HEK293 (cell line): ENCODE results near the gene SPOCK1.

Experiments
- CTCF ChIA-PET: fragments of 350-600 bp; formaldehyde crosslinking; extraction: SDS; loops from one replicate; lab custom pipeline; 2021; ENCODE audit warnings: antibody characterized with exemption; lab: Yijun Ruan, JAX
- POLR2A ChIA-PET: fragments of 300-600 bp; formaldehyde crosslinking; extraction: SDS; loops from one replicate; lab custom pipeline; 2020; ENCODE audit warnings: antibody characterized with exemption, inconsistent platforms; lab: Yijun Ruan, JAX
- H3K27ac ChIP-seq: fragments of 200-500 bp; sonication (Bioruptor generic); 2 replicates; pipeline ENCODE4 v1.5.1; 2014; ENCODE audit warnings: low read depth, low read length, control low read depth, inconsistent platforms; ENCODE audit errors: extremely low read depth
- H3K36me3 ChIP-seq, 2 experiments: fragments of 200-500 bp in 1 of 2; sonication (Bioruptor generic) in 1 of 2; 1 replicate in 1 of 2; 2 replicates in 1 of 2; pipeline ENCODE4 v1.5.1; 2014 to 2017; ENCODE audit warnings: inconsistent platforms in 2 of 2, low read length in 2 of 2; ENCODE audit not compliant: control insufficient read depth in 2 of 2, insufficient read depth in 1 of 2
- H3K4me1 ChIP-seq: fragments of 200-500 bp; sonication (Bioruptor generic); 2 replicates; pipeline ENCODE4 v1.5.1; 2014; ENCODE audit warnings: mild to moderate bottlenecking, low read length, inconsistent platforms; ENCODE audit not compliant: control insufficient read depth, insufficient read depth
- H3K4me3 ChIP-seq: 2 replicates; pipeline ENCODE4 v1.5.1; 2011; ENCODE audit warnings: low read depth, mild to moderate bottlenecking, control low read depth, low read length, moderate library complexity
- H3K9me3 ChIP-seq: fragments of 200-500 bp; sonication (Bioruptor generic); 2 replicates; pipeline ENCODE4 v1.5.1; 2014; ENCODE audit warnings: low read depth, low read length, inconsistent platforms; ENCODE audit not compliant: control insufficient read depth, insufficient read depth
- BCL11A ChIP-seq: fragments of 450-650 bp; formaldehyde crosslinking; IDR thresholded peaks from 2 replicates; pipeline ENCODE4 v1.5.1; 2016; ENCODE audit warnings: low read depth, missing biosample characterization, missing genetic modification characterization
- KLF16 ChIP-seq: fragments of 450-650 bp; formaldehyde crosslinking; IDR thresholded peaks from 2 replicates; pipeline ENCODE4 v1.5.1; 2017; ENCODE audit warnings: missing biosample characterization, missing genetic modification characterization
- PRDM6 ChIP-seq: fragments of 450-650 bp; formaldehyde crosslinking; IDR thresholded peaks from 2 replicates; pipeline ENCODE4 v1.5.1; 2017; ENCODE audit warnings: missing biosample characterization, missing genetic modification characterization
- RBAK ChIP-seq: fragments of 450-650 bp; formaldehyde crosslinking; IDR thresholded peaks from 2 replicates; pipeline ENCODE4 v1.5.1; 2016; ENCODE audit warnings: missing biosample characterization, missing genetic modification characterization
- YY2 ChIP-seq: fragments of 450-650 bp; formaldehyde crosslinking; IDR thresholded peaks from 2 replicates; pipeline ENCODE4 v1.5.1; 2016; ENCODE audit warnings: missing biosample characterization, missing genetic modification characterization
- ZBTB44 ChIP-seq: fragments of 450-650 bp; IDR thresholded peaks from 2 replicates; pipeline ENCODE4 v1.5.1; 2018; ENCODE audit warnings: missing biosample characterization, mild to moderate bottlenecking, missing genetic modification characterization
- ZFP3 ChIP-seq: fragments of 450-650 bp; formaldehyde crosslinking; IDR thresholded peaks from 2 replicates; pipeline ENCODE4 v1.5.1; 2016; ENCODE audit warnings: low read depth, missing biosample characterization, missing genetic modification characterization
- ZNF114 ChIP-seq: fragments of 450-650 bp; formaldehyde crosslinking; IDR thresholded peaks from 2 replicates; pipeline ENCODE4 v1.5.0; 2017; ENCODE audit warnings: missing biosample characterization, missing genetic modification characterization
- ZNF121 ChIP-seq: fragments of 450-650 bp; formaldehyde crosslinking; IDR thresholded peaks from 2 replicates; pipeline ENCODE4 v1.5.1; 2016; ENCODE audit warnings: missing biosample characterization, missing genetic modification characterization
- ZNF155 ChIP-seq: fragments of 450-650 bp; formaldehyde crosslinking; IDR thresholded peaks from 2 replicates; pipeline ENCODE4 v1.5.1; 2016; ENCODE audit warnings: missing biosample characterization, missing genetic modification characterization
- ZNF274 ChIP-seq, 2 experiments: fragments of 200-500 bp in 1 of 2; fragments of 450-650 bp in 1 of 2; sonication (Bioruptor generic) in 1 of 2; formaldehyde crosslinking in 1 of 2; IDR thresholded peaks; 2 replicates each; pipeline versions ENCODE4 v1.5.1 to v1.6.1; 2014 to 2016; ENCODE audit warnings: borderline replicate concordance in 1 of 2, inconsistent platforms in 1 of 2, low read length in 1 of 2, missing biosample characterization in 1 of 2, missing genetic modification characterization in 1 of 2
- ZNF433 ChIP-seq: fragments of 450-650 bp; formaldehyde crosslinking; IDR thresholded peaks from 2 replicates; pipeline ENCODE4 v1.5.1; 2016; ENCODE audit warnings: missing biosample characterization, missing genetic modification characterization, low read depth
- ZNF48 ChIP-seq: fragments of 450-650 bp; formaldehyde crosslinking; IDR thresholded peaks from 2 replicates; pipeline ENCODE4 v1.5.1; 2016; ENCODE audit warnings: missing biosample characterization, missing genetic modification characterization
- ZNF501 ChIP-seq: fragments of 450-650 bp; formaldehyde crosslinking; IDR thresholded peaks from 2 replicates; pipeline ENCODE4 v1.5.1; 2016; ENCODE audit warnings: missing biosample characterization, missing genetic modification characterization
- ZNF530 ChIP-seq: fragments of 450-650 bp; formaldehyde crosslinking; IDR thresholded peaks from 2 replicates; pipeline ENCODE4 v1.5.1; 2016; ENCODE audit warnings: low read depth, missing biosample characterization, missing genetic modification characterization
- ZNF549 ChIP-seq: fragments of 450-650 bp; IDR thresholded peaks from 2 replicates; pipeline ENCODE4 v1.5.1; 2018; ENCODE audit warnings: missing biosample characterization, missing genetic modification characterization, mild to moderate bottlenecking, inconsistent platforms, moderate library complexity
- ZNF600 ChIP-seq: fragments of 450-650 bp; formaldehyde crosslinking; IDR thresholded peaks from 2 replicates; pipeline ENCODE4 v1.5.1; 2016; ENCODE audit warnings: missing biosample characterization, missing genetic modification characterization
- ZNF645 ChIP-seq: fragments of 450-650 bp; formaldehyde crosslinking; IDR thresholded peaks from 2 replicates; pipeline ENCODE4; 2016; ENCODE audit warnings: missing biosample characterization, missing genetic modification characterization
- ZNF654 ChIP-seq: fragments of 450-650 bp; formaldehyde crosslinking; IDR thresholded peaks from 2 replicates; pipeline ENCODE4 v1.5.1; 2016; ENCODE audit warnings: low read depth, missing biosample characterization, missing genetic modification characterization
- ZNF677 ChIP-seq: fragments of 450-650 bp; IDR thresholded peaks from 2 replicates; pipeline ENCODE4 v1.5.0; 2018; ENCODE audit warnings: missing biosample characterization, mild to moderate bottlenecking, missing genetic modification characterization, moderate library complexity
- ZNF830 ChIP-seq: fragments of 450-650 bp; IDR thresholded peaks from 2 replicates; pipeline ENCODE4 v1.5.0; 2018; ENCODE audit warnings: missing biosample characterization, missing genetic modification characterization, low read depth, mild to moderate bottlenecking, moderate library complexity
- ZSCAN18 ChIP-seq: fragments of 450-650 bp; formaldehyde crosslinking; IDR thresholded peaks from 2 replicates; pipeline ENCODE4 v1.5.1; 2016; ENCODE audit warnings: missing biosample characterization, missing genetic modification characterization
- ZSCAN5A ChIP-seq: fragments of 450-650 bp; formaldehyde crosslinking; IDR thresholded peaks from 2 replicates; pipeline ENCODE4 v1.5.1; 2016; ENCODE audit warnings: missing biosample characterization, missing genetic modification characterization

The SPOCK1 gene

GRCh38 chr5:137340881-137341280, 158.2 kb downstream of the SPOCK1 start:
- CTCF ChIA-PET, result interaction anchor here (0.7 to 1.6 kb wide), 3 partner anchors 11 to 158 kb away, joined by 3 to 4 read pairs (median 3); partner anchors contain the start of gene SPOCK1
- POLR2A ChIA-PET, result no interaction called here

GRCh38 chr5:137336565-137337120, 162.5 kb downstream of the SPOCK1 start:
- CTCF ChIA-PET, result interaction anchor here (0.7 to 1.4 kb wide), 6 partner anchors 8 to 114 kb away, joined by 3 to 8 read pairs (median 4); no protein-coding TSS in a partner anchor
- Histone ChIP-seq H3K4me3 (no peak overlapping the region), H3K9me3 (no peaks in the 10 kb centered on the region), H3K27ac (no peak overlapping the region), H3K4me1 (no peaks in the 10 kb centered on the region), H3K36me3 (no peaks in the 10 kb centered on the region)
- POLR2A ChIA-PET, result no interaction called here
- TF ChIP-seq PRDM6 (tag by site-specific recombination) (no peak), ZNF830 (tag by site-specific recombination) (no peak), ZNF114 (tag by site-specific recombination) (no peak), BCL11A (tag by site-specific recombination) (no peak), ZSCAN18 (tag by site-specific recombination) (no peak), ZNF121 (no peak), ZNF433 (no peak), ZFP3 (tag by site-specific recombination) (no peak), YY2 (tag by site-specific recombination) (no peak), ZNF677 (tag by site-specific recombination) (no peak), ZNF654 (tag by site-specific recombination) (no peak), ZNF155 (tag by site-specific recombination) (no peak), ZNF48 (tag by site-specific recombination) (no peak), ZNF645 (tag by site-specific recombination) (no peak), ZNF549 (tag by site-specific recombination) (no peak), ZSCAN5A (tag by site-specific recombination) (no peak)

More at GRCh38 chr5:137340881-137341280, 158.2 kb downstream of the SPOCK1 start:
- Histone ChIP-seq H3K9me3 (no peaks in the 10 kb centered on the region), H3K36me3 (no peaks in the 10 kb centered on the region), H3K4me1 (no peaks in the 10 kb centered on the region), H3K27ac (no peak overlapping the region), H3K4me3 (no peak overlapping the region)
- TF ChIP-seq RBAK (no peak), ZNF501 (tag by site-specific recombination) (no peak), ZNF830 (tag by site-specific recombination) (no peak), ZNF274 (IDR thresholded peaks at IDR 0.05; ENCODE audit: low read length) (no peak), ZNF274 (tag by site-specific recombination; IDR thresholded peaks at IDR 0.05; ENCODE audit: borderline replicate concordance) (no peak), ZNF600 (tag by site-specific recombination) (no peak), ZNF530 (tag by site-specific recombination) (no peak), ZBTB44 (tag by site-specific recombination) (no peak), ZNF48 (tag by site-specific recombination) (no peak), KLF16 (no peak)
